ENCODE results near the gene LRRC23.
"Not testable (repeated sequence)": the region's sequence is repeated elsewhere in the genome, so short reads cannot be mapped to it uniquely, and the experiment has no call there.

The LRRC23 gene

GRCh38 chr12:6872073-6873048 lies 32.3 kb upstream of the LRRC23 start:
- TF ChIP-seq CTCF (IDR thresholded peaks at IDR 0.05; ENCODE audit: low read depth, low read length, missing control alignments) = peak; percentile 99
- Histone ChIP-seq H3K4me3 (ENCODE audit: low read depth, low read length) (peak overlapping the region; percentile 84), H3K36me3 (replicated peaks) (peaks cover 21% of the 10 kb centered on the region), H3K27me3 (replicated peaks) (no peaks in the 10 kb centered on the region), H3K27ac (no peak overlapping the region)
- in situ Hi-C loops (cut with HindIII; ENCODE audit: low pct_ligation_motif_present, low sequenced_read_pairs) = no loop called here
- DNase-seq = peak; percentile 46

- H3K27ac ChIP-seq = peak within 1 kb of the TSS; percentile 15
- in situ Hi-C loops (cut with HindIII; ENCODE audit: low pct_ligation_motif_present, low sequenced_read_pairs) = no loop called here
- peak; percentile 93 for DNase-seq
- H3K4me3 ChIP-seq (ENCODE audit: low read depth, low read length) = peak within 1 kb of the TSS; percentile 84
- peaks cover 21% of the 10 kb centered on the region for H3K36me3 ChIP-seq (replicated peaks)
- no peaks in the 10 kb centered on the region for H3K27me3 ChIP-seq (replicated peaks)
- TF ChIP-seq CTCF (IDR thresholded peaks at IDR 0.05; ENCODE audit: low read depth, low read length, missing control alignments) = no peak
Measured at GRCh38 chr12:6873094-6874014, 31.3 kb upstream of the LRRC23 start, which contains the start of gene SPSB2. TSS of gene SPSB2 (minus strand) at chr12:6873303. CDS start at chr12:6872901, 402 bp downstream.

GRCh38 chr12:6874015-6874368 lies 30.6 kb upstream of the LRRC23 start:
- peaks cover 21% of the 10 kb centered on the region for H3K36me3 ChIP-seq (replicated peaks)

GRCh38 chr12:6879824-6880223 lies 24.8 kb upstream of the LRRC23 start:
- in situ Hi-C loops (cut with HindIII; ENCODE audit: low pct_ligation_motif_present, low sequenced_read_pairs); DNase-seq; H3K4me3 ChIP-seq (ENCODE audit: low read depth, low read length); H3K27me3 ChIP-seq (replicated peaks); H3K27ac ChIP-seq; H3K36me3 ChIP-seq (replicated peaks): not testable (repeated sequence)

More at GRCh38 chr12:6874015-6874368, 30.6 kb upstream of the LRRC23 start:
- DNase-seq; H3K27ac ChIP-seq; H3K27me3 ChIP-seq (replicated peaks); in situ Hi-C loops (cut with HindIII; ENCODE audit: low pct_ligation_motif_present, low sequenced_read_pairs): not testable (repeated sequence)
- peak overlapping the region; percentile 84 for H3K4me3 ChIP-seq (ENCODE audit: low read depth, low read length)

- no peak for TF ChIP-seq CTCF (IDR thresholded peaks at IDR 0.05; ENCODE audit: low read depth, low read length, missing control alignments)
- H3K4me3 ChIP-seq (ENCODE audit: low read depth, low read length) = no peak overlapping the region
Measured at GRCh38 chr12:6883252-6883651, 21.4 kb upstream of the LRRC23 start.

GRCh38 chr12:6883683-6884082 lies 20.9 kb upstream of the LRRC23 start:
- no peak overlapping the region for H3K27ac ChIP-seq
- H3K36me3 ChIP-seq (replicated peaks) = peaks cover 2% of the 10 kb centered on the region
- H3K4me3 ChIP-seq (ENCODE audit: low read depth, low read length) = no peak overlapping the region
- no peak for TF ChIP-seq CTCF (IDR thresholded peaks at IDR 0.05; ENCODE audit: low read depth, low read length, missing control alignments)
- no peaks in the 10 kb centered on the region for H3K27me3 ChIP-seq (replicated peaks)
- no peak for DNase-seq
- in situ Hi-C loops (cut with HindIII; ENCODE audit: low pct_ligation_motif_present, low sequenced_read_pairs) = no loop called here

More at GRCh38 chr12:6883252-6883651, 21.4 kb upstream of the LRRC23 start:
- in situ Hi-C loops (cut with HindIII; ENCODE audit: low pct_ligation_motif_present, low sequenced_read_pairs) = no loop called here
- no peaks in the 10 kb centered on the region for H3K27me3 ChIP-seq (replicated peaks)
- no peak overlapping the region for H3K27ac ChIP-seq
- DNase-seq = no peak
- peaks cover 2% of the 10 kb centered on the region for H3K36me3 ChIP-seq (replicated peaks)

Data from brain microvascular endothelial cell (primary cell).